ACC112 (cell line): ENCODE measurements around the gene CCDC3.

Experiments used
- H2AFZ ChIP-seq: fragments of 200-600 bp; sonication (generic); one replicate; pipeline ENCODE4 v1.6.0; 2017; ENCODE audit warnings: antibody characterized with exemption, low read length; ENCODE audit not compliant: unreplicated experiment
- H3K27ac ChIP-seq: fragments of 200-600 bp; sonication (generic); 2 replicates; pipeline ENCODE4 v1.5.1; 2014; ENCODE audit warnings: low read depth, mild to moderate bottlenecking, antibody characterized with exemption, low read length, moderate library complexity
- H3K27me3 ChIP-seq: fragments of 200-600 bp; sonication (generic); 2 replicates; pipeline ENCODE4 v1.6.1; 2014; ENCODE audit warnings: mild to moderate bottlenecking, antibody characterized with exemption, low read length, moderate library complexity, mixed read lengths; ENCODE audit not compliant: insufficient read depth
- H3K36me3 ChIP-seq: fragments of 200-600 bp; sonication (generic); 2 replicates; pipeline ENCODE4 v1.6.1; 2016; ENCODE audit warnings: mild to moderate bottlenecking, antibody characterized with exemption, low read length, moderate library complexity, mixed read lengths; ENCODE audit not compliant: insufficient read depth
- H3K4me1 ChIP-seq: fragments of 200-600 bp; sonication (generic); one replicate; pipeline ENCODE4 v1.6.1; 2016; ENCODE audit warnings: low read length, mixed read lengths; ENCODE audit not compliant: insufficient read depth, unreplicated experiment, control insufficient read depth
- H3K4me3 ChIP-seq: fragments of 200-600 bp; sonication (generic); 2 replicates; pipeline ENCODE4 v1.5.1; 2014; ENCODE audit warnings: mild to moderate bottlenecking, low read depth, low read length
- H3K79me2 ChIP-seq: fragments of 200-600 bp; sonication (generic); one replicate; pipeline ENCODE4 v1.6.0; 2016; ENCODE audit warnings: low read length; ENCODE audit not compliant: control insufficient read depth, unreplicated experiment, insufficient read depth

The CCDC3 gene

DNA sequence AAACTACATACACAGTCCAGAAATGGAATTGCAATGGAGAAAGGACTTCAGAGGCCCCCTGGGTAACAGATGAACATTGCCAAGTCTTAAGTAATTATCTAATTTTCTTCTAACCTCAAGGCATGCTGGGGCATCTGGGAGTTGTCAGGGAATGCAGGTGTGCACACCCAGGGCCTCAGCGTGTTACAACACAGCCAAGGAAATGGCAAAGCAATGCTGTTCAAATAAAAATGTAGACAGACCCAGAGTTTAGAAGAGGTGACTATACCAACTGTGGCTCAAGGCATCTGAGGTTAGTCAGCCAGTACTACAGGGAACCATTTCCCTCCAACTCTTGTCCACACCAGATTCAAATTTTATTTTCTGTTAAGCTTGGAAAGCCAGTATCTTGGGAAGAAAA lies 73.6 kb downstream of the CCDC3 start:
- H3K4me1 ChIP-seq = no peaks in the 10 kb centered on the region
- H3K4me3 ChIP-seq = no peak overlapping the region
- no peak overlapping the region for H3K27ac ChIP-seq
- H2AFZ ChIP-seq = no peak overlapping the region
- no peaks in the 10 kb centered on the region for H3K36me3 ChIP-seq
- no peaks in the 10 kb centered on the region for H3K79me2 ChIP-seq
- H3K27me3 ChIP-seq = peaks cover 8% of the 10 kb centered on the region; the same call in 1 of the 2 replicates

- no peak overlapping the region for H2AFZ ChIP-seq
- H3K4me1 ChIP-seq = no peaks in the 10 kb centered on the region
- H3K79me2 ChIP-seq = no peaks in the 10 kb centered on the region
- no peak overlapping the region for H3K4me3 ChIP-seq
- H3K36me3 ChIP-seq = no peaks in the 10 kb centered on the region
- H3K27me3 ChIP-seq = peaks cover 6% of the 10 kb centered on the region; the same call in 1 of the 2 replicates
- no peak overlapping the region for H3K27ac ChIP-seq
Observed at GRCh38 chr10:12925845-12926244, 75.7 kb downstream of the CCDC3 start.

DNA sequence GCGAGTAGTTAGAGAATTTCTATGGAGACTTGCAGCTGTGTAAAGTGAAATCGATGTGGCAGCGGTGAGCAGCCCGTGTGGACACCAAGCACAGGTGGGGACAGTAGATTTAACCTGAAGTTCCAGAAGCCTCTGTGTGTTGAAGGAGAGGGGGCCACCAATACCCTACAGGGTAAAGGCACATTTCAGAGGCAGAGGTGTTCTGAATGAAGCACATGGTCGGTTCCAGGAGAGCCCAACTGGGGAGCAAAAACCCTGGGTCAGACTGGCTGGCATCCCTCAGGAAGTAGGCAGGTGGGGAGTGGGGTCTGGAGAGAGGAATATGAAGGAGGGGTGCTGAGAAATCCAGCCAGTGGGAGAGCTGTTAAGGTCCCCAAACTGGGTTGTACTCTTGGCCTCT lies 76.6 kb downstream of the CCDC3 start:
- Histone ChIP-seq H3K27me3 (peaks cover 3% of the 10 kb centered on the region; the same call in 1 of the 2 replicates), H3K4me1 (no peaks in the 10 kb centered on the region)

GRCh38 chr10:12922117-12922900 lies 79.2 kb downstream of the CCDC3 start:
- Histone ChIP-seq H3K27ac (no peak overlapping the region), H3K27me3 (peaks cover 3% of the 10 kb centered on the region; the same call in 1 of the 2 replicates), H3K4me1 (no peaks in the 10 kb centered on the region), H2AFZ (no peak overlapping the region), H3K79me2 (no peaks in the 10 kb centered on the region), H3K36me3 (no peaks in the 10 kb centered on the region), H3K4me3 (no peak overlapping the region)

More for the DNA sequence above, 76.6 kb downstream of the CCDC3 start:
- H3K79me2 ChIP-seq = no peaks in the 10 kb centered on the region
- no peaks in the 10 kb centered on the region for H3K36me3 ChIP-seq
- no peak overlapping the region for H2AFZ ChIP-seq
- H3K4me3 ChIP-seq = no peak overlapping the region
- no peak overlapping the region for H3K27ac ChIP-seq

DNA sequence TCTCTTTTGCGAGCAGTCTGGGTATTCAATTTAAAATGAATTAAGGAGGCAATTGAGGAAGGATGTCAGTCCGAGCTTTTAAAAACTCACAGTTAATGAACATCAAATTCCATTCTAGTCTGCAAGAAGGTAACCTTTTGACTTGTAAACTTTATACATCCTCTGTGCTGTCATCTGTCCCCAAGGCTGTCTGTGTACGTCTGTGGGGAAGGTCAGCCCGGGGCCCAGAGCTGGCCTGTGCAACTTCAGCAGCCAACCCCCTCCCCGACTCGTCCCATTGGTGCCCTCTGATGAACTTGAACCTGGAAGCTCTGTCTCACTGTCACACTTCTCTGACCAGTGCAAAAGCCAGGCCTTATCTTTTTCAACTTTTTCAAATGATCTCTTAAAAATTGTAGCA lies 80.3 kb downstream of the CCDC3 start:
- no peak overlapping the region for H2AFZ ChIP-seq
- no peak overlapping the region for H3K4me3 ChIP-seq
- no peaks in the 10 kb centered on the region for H3K36me3 ChIP-seq
- no peaks in the 10 kb centered on the region for H3K4me1 ChIP-seq
- H3K27me3 ChIP-seq = no peaks in the 10 kb centered on the region
- no peak overlapping the region for H3K27ac ChIP-seq
- no peaks in the 10 kb centered on the region for H3K79me2 ChIP-seq

GRCh38 chr10:12919574-12919973 lies 81.9 kb downstream of the CCDC3 start:
- Histone ChIP-seq H3K79me2 (no peaks in the 10 kb centered on the region), H3K27ac (no peak overlapping the region), H3K27me3 (no peaks in the 10 kb centered on the region), H3K4me1 (peaks cover 7% of the 10 kb centered on the region), H3K36me3 (no peaks in the 10 kb centered on the region), H3K4me3 (no peak overlapping the region), H2AFZ (no peak overlapping the region)

GRCh38 chr10:12916587-12916986 lies 84.9 kb downstream of the CCDC3 start:
- no peaks in the 10 kb centered on the region for H3K27me3 ChIP-seq

GRCh38 chr10:12915637-12916168 lies 85.8 kb downstream of the CCDC3 start:
- Histone ChIP-seq H2AFZ (no peak overlapping the region), H3K4me3 (no peak overlapping the region), H3K27ac (no peak overlapping the region)

More at GRCh38 chr10:12916587-12916986, 84.9 kb downstream of the CCDC3 start:
- H3K4me3 ChIP-seq = no peak overlapping the region
- no peak overlapping the region for H3K27ac ChIP-seq
- H3K36me3 ChIP-seq = no peaks in the 10 kb centered on the region
- no peaks in the 10 kb centered on the region for H3K79me2 ChIP-seq
- peaks cover 10% of the 10 kb centered on the region for H3K4me1 ChIP-seq
- no peak overlapping the region for H2AFZ ChIP-seq

GRCh38 chr10:12914111-12914510 lies 87.4 kb downstream of the CCDC3 start:
- no peak overlapping the region for H2AFZ ChIP-seq

More at GRCh38 chr10:12915637-12916168, 85.8 kb downstream of the CCDC3 start:
- no peaks in the 10 kb centered on the region for H3K27me3 ChIP-seq
- no peaks in the 10 kb centered on the region for H3K36me3 ChIP-seq
- H3K79me2 ChIP-seq = no peaks in the 10 kb centered on the region
- peaks cover 10% of the 10 kb centered on the region for H3K4me1 ChIP-seq

GRCh38 chr10:12911795-12912194 lies 89.7 kb downstream of the CCDC3 start:
- Histone ChIP-seq H3K4me3 (no peak overlapping the region), H2AFZ (no peak overlapping the region), H3K4me1 (peaks cover 10% of the 10 kb centered on the region), H3K79me2 (no peaks in the 10 kb centered on the region), H3K27ac (no peak overlapping the region), H3K27me3 (0 out of 2 replicates have a peak, but pooled peaks cover 4% of the 10 kb centered on the region), H3K36me3 (no peaks in the 10 kb centered on the region)

More at GRCh38 chr10:12914111-12914510, 87.4 kb downstream of the CCDC3 start:
- no peak overlapping the region for H3K4me3 ChIP-seq
- H3K27ac ChIP-seq = no peak overlapping the region
- H3K4me1 ChIP-seq = peaks cover 10% of the 10 kb centered on the region
- H3K27me3 ChIP-seq = no peaks in the 10 kb centered on the region
- no peaks in the 10 kb centered on the region for H3K79me2 ChIP-seq
- no peaks in the 10 kb centered on the region for H3K36me3 ChIP-seq

DNA sequence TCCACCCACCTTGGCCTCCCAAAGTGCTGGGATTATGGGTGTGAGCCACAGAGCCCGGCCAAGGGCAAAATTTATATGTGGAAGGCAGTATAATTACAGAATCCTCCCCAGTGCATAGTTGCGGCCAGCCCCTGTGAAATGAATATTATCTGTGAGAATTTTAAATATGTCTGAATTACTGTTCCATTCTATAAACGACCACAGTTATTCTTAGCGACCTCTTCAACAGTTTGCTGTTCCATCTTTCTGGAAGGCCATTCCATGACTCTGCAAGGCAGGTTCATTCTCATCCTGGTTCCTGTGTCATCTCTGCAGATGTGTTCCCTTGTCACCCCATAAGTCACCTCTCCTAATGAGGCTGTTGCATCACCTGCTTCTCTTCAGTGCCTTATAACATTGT lies 90.7 kb downstream of the CCDC3 start:
- Histone ChIP-seq H3K27me3 (0 out of 2 replicates have a peak, but pooled peaks cover 4% of the 10 kb centered on the region), H3K4me3 (no peak overlapping the region), H3K27ac (no peak overlapping the region), H3K36me3 (no peaks in the 10 kb centered on the region), H3K4me1 (peaks cover 10% of the 10 kb centered on the region), H2AFZ (no peak overlapping the region), H3K79me2 (no peaks in the 10 kb centered on the region)
